ENCODE data around the gene G2E3. TPM values are rescaled to one million over a fixed set of nuclear protein-coding genes. Genes with fewer than 3 reads are reported as not detected.

G2E3 gene
- total RNA-seq, 2 donors from 2014 or later: 10.3 to 11.9 TPM

- DNase-seq (ENCODE audit: low spot score) (no peak), ATAC-seq (ENCODE audit: insufficient number of reproducible peaks, low FRiP score, low read depth) (no peak)
- Histone ChIP-seq H3K4me3 (no peak overlapping the region), H3K9me3 (no peaks in the 10 kb centered on the region), H3K27me3 (replicated peaks; ENCODE audit: insufficient read depth) (no peaks in the 10 kb centered on the region), H3K36me3 (peaks cover 5% of the 10 kb centered on the region), H3K27ac (no peak overlapping the region), H3K4me1 (ENCODE audit: control insufficient read depth in 1 of 2, low read depth in 2 of 2) (peaks cover 0 to 7% of the 10 kb centered on the region in 2 donors)
- no peak for TF ChIP-seq CTCF (IDR thresholded peaks at IDR 0.05)
These were observed 48.3 kb downstream of the G2E3 start for GRCh38 chr14:30607156-30607780.

GRCh38 chr14:30608533-30609006 is 49.6 kb downstream of the G2E3 start:
- Histone ChIP-seq H3K4me3 (no peak overlapping the region), H3K4me1 (ENCODE audit: control insufficient read depth in 1 of 2, low read depth in 2 of 2) (peaks cover 0 to 7% of the 10 kb centered on the region in 2 donors), H3K27me3 (replicated peaks; ENCODE audit: insufficient read depth) (no peaks in the 10 kb centered on the region), H3K36me3 (peaks cover 5% of the 10 kb centered on the region), H3K27ac (no peak overlapping the region), H3K9me3 (no peaks in the 10 kb centered on the region)
- no peak for TF ChIP-seq CTCF (IDR thresholded peaks at IDR 0.05)
- ATAC-seq (ENCODE audit: insufficient number of reproducible peaks, low FRiP score, low read depth): no peak
- no peak for DNase-seq (ENCODE audit: low spot score)

- H3K27me3 ChIP-seq (replicated peaks; ENCODE audit: insufficient read depth): no peaks in the 10 kb centered on the region
- no peak overlapping the region for H3K27ac ChIP-seq
- no peak for TF ChIP-seq CTCF (IDR thresholded peaks at IDR 0.05)
- no peaks in the 10 kb centered on the region for H3K9me3 ChIP-seq
- peaks cover 0 to 7% of the 10 kb centered on the region in 2 donors for H3K4me1 ChIP-seq (ENCODE audit: control insufficient read depth in 1 of 2, low read depth in 2 of 2)
- no peak for DNase-seq (ENCODE audit: low spot score)
- no peak for ATAC-seq (ENCODE audit: insufficient number of reproducible peaks, low FRiP score, low read depth)
- no peak overlapping the region for H3K4me3 ChIP-seq
- H3K36me3 ChIP-seq: no peaks in the 10 kb centered on the region
These were observed 51.9 kb downstream of the G2E3 start for GRCh38 chr14:30610787-30611343.

- no peak for ATAC-seq (ENCODE audit: insufficient number of reproducible peaks, low FRiP score, low read depth)
These were observed 55.2 kb downstream of the G2E3 start for GRCh38 chr14:30614155-30614554.

More at GRCh38 chr14:30614155-30614554, 55.2 kb downstream of the G2E3 start:
- TF ChIP-seq CTCF (IDR thresholded peaks at IDR 0.05): no peak
- no peaks in the 10 kb centered on the region for H3K27me3 ChIP-seq (replicated peaks; ENCODE audit: insufficient read depth)
- no peaks in the 10 kb centered on the region for H3K36me3 ChIP-seq
- peaks cover 0 to 7% of the 10 kb centered on the region in 2 donors for H3K4me1 ChIP-seq (ENCODE audit: control insufficient read depth in 1 of 2, low read depth in 2 of 2)
- no peaks in the 10 kb centered on the region for H3K9me3 ChIP-seq
- no peak overlapping the region for H3K4me3 ChIP-seq
- DNase-seq (ENCODE audit: low spot score): no peak
- no peak overlapping the region for H3K27ac ChIP-seq

Measured in thoracic aorta (tissue), 2 donors.